AG10803 (cell line): Measurements from ENCODE around the gene KRTAP10-3.

Source experiments
- DNase-seq: peaks from one replicate; pipeline ENCODE4 v3.0.0; 2010; ENCODE audit warnings: low read depth
- H3K4me3 ChIP-seq: 2 replicates; pipeline ENCODE4 v1.5.1; 2011; ENCODE audit warnings: mild to moderate bottlenecking, low read length, control low read depth
- TF ChIP-seq, protein P1 (sequence below): conservative IDR thresholded peaks from 2 replicates; pipeline ENCODE4 v1.5.1; 2011; ENCODE audit warnings: mild to moderate bottlenecking, low read length, control low read depth, inconsistent platforms

KRTAP10-3 gene

DNA sequence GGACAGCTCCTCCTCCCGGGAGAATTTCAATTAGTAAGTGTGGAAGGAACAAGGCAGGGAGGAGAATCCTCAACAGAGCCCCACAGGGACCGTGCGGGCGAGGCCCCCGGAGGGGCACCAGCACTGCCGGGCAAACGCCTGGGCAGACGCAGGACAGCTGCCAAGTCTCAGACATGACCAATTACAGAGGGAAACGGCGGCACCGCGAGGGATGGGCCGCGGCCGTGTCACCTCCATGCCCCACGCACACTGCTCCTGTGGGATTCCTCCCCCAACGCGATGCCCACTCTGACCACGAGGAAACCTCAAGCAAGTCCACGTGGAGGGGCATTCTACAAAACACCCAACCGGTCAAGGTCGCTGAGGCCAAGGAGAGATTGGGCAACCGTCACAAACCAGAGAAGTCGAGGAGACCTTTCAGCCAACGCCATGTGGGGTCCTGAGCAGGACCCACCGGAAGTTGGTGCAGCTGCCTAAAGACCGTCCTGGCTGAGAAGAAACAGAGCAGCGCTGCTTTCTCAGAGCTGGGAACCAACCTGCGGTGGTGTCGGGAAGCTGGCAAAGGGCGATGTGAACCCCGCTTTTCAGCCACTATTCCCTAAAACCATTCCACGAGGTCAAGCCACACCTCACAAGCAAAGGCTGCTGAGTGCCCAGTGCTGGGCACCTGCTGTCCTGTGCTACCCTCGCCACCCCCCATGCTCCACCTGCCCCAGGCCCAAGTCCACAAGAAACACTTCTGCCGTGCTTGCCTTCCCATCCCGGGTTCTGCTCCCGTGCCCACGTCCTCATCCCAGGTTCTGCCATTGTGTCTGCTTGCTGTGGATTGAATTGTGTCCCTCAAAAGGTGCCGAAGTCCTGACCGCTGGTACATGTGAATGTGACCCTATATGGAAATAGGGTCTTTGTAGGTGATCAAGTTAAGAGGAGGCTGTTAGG lies 13.5 kb upstream of the KRTAP10-3 start:
- TF ChIP-seq, protein P1, sequence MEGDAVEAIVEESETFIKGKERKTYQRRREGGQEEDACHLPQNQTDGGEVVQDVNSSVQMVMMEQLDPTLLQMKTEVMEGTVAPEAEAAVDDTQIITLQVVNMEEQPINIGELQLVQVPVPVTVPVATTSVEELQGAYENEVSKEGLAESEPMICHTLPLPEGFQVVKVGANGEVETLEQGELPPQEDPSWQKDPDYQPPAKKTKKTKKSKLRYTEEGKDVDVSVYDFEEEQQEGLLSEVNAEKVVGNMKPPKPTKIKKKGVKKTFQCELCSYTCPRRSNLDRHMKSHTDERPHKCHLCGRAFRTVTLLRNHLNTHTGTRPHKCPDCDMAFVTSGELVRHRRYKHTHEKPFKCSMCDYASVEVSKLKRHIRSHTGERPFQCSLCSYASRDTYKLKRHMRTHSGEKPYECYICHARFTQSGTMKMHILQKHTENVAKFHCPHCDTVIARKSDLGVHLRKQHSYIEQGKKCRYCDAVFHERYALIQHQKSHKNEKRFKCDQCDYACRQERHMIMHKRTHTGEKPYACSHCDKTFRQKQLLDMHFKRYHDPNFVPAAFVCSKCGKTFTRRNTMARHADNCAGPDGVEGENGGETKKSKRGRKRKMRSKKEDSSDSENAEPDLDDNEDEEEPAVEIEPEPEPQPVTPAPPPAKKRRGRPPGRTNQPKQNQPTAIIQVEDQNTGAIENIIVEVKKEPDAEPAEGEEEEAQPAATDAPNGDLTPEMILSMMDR, result no peak
- no peak for DNase-seq
- no peak overlapping the region for H3K4me3 ChIP-seq

DNA sequence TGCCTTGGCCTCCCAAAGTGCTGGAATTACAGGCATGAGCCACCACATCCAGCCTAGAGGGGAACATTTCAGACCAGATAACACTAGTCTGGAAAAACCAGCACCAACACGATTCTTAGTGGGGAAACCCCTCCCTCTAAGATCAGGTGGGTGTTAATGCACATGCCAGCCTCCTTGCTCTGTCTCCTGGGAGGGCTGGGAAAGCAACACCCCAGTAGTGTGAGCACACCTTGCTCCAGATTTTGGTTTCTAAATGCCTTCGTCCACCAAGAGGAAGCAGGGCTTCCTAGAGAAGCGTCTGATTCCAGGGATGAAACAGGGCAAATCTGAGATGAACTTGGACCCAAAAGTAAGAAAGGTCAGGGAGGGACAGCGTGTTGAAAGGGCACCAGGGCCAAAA lies 12.7 kb upstream of the KRTAP10-3 start:
- H3K4me3 ChIP-seq, result no peak overlapping the region
- no peak for DNase-seq
- TF ChIP-seq, protein P1, result no peak

DNA sequence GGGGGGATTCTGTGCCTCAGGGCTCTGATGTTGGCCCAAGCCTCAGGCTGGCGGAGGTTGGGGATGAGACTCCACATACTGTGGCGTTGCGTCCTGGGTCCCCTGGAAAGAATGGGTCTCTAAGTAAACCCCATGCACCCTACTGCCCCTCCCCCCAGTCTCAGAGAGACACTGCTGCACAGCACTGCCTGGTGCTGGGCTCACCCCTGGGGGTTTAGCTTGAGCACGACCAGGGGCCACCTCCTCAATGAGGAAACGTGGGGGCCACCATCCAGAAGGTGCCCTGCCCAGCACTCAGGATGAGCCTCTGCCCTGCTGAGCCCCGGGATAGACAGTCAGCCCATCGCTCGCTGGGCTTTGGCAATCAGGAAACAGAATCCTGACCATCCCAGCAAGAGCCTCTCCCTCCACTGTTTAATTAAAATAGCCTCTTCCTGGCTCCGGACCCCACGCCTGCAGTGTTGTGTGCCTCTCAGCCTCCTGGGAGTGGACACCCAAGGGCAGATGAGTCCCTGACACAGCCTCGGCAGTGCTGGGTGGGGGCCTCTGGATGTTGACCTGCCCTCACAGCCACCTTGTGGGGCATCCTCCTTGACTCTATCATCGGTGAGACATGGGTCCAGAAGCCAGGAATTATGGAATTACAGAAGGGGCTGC lies 11.4 kb upstream of the KRTAP10-3 start:
- DNase-seq, result no peak
- TF ChIP-seq, protein P1, result no peak
- H3K4me3 ChIP-seq, result no peak overlapping the region

DNA sequence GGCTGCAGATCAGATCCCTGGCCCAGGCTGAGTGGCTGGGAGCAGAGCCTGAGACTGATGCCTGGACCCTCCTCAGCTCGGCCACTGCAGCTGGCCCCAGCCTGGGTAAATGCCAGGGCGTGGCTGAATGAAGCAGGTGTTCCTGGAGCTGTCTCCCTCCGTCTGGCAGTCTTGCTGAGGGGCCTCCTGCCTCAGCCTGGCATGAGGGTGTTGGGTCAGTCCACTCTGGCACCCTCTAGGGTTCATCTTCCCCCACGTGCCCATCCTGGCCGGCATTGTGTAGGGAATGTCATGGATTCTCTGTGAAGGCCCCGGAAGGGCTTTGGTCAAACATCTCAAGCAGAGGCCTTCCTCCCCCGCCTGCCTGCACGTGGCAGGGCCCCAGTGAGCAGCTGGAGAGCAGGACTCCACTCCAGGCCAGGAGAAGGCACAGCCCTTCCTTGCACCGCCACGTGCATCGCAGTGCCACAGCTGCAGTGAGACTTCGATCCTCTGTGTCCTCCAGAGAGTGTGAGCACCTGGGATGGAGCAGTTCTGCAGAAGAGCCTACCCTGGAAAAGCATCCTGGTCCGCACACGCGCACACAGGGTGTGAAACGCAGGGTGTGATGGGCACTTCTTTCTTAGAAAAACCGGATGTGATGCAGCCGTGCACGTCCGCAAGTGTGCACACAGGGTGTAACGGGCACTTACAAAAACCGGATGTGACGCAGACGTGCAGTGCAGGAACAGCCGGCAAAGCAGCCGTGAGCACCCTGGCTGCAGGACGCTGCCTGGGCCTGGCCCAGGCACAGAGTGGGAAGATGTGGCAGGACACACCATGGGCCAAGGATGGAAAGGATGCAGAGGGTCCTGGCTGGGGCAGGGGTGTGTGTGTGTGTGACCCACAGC lies 10.3 kb upstream of the KRTAP10-3 start:
- no peak for DNase-seq
- TF ChIP-seq, protein P1, result no peak
- H3K4me3 ChIP-seq, result no peak overlapping the region

DNA sequence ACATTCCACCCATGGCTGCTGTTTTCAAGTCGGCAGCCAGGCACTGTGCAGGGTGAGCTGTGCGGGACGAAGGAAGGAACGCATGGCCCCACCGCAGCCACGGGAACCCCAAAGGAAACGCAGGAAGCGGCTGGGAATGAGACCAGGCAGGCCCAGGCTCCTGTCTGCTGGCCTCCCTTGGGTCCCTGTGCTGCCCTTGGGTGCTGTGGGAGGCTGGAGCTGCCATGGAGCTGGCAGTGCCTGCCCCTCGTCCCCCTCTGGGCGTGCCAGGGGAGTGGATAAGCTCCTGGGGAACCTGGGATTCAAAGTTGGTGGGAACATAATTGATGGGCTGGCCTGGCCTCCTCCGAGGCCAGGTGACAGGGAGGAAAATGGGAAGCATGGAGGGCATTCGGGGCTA lies 9.7 kb upstream of the KRTAP10-3 start:
- H3K4me3 ChIP-seq, result no peak overlapping the region
- no peak for DNase-seq
- TF ChIP-seq, protein P1, result no peak

DNA sequence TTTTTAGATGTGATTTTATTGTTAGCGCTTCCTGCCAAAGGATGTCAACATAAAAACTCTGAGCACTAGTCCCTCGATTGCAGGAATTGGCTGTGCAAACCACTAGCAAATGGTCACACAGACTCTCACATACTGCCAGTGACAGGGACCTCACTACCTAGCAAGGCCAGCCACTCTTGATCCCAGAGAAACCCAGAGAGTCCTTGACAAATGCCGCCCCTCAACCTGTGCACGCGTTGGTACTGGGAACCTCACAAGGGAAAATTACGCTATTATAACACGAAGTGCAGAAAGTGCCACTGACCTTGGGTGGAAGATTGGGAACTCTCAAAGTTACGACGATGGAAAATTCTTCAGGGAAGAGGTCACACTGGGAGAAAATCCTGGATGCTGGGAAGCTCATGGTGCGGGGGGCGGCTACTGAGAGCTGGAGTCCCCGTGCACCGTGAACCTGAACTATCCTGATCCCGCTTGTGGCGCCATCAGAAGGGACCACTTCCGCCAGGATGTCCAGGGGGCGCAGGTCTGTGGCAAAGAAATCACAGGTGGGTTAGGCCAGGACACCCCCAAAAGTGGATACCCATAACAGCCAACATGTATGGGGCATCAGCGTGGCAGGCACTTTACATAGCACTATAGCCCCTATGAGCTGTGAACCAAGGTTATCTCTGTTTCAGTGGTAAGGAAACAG lies 9.0 kb upstream of the KRTAP10-3 start:
- no peak overlapping the region for H3K4me3 ChIP-seq
- TF ChIP-seq, protein P1, result no peak
- DNase-seq, result no peak
